H1 (cell line): ENCODE results near the gene RIMBP2. TPM values are rescaled to one million over a fixed set of nuclear protein-coding genes. Genes with fewer than 3 reads are reported as not detected.

Experiments used
- CTCF ChIA-PET: fragments of 300-600 bp; sonication (Branson Sonifier 250); formaldehyde crosslinking; loops from one replicate; lab custom pipeline; 2021; ENCODE audit not compliant: partially characterized antibody; lab: Charles Lee
- POLR2A ChIA-PET: fragments of 300-600 bp; sonication (Branson Sonifier 250); formaldehyde crosslinking; loops from one replicate; lab custom pipeline; 2021; ENCODE audit warnings: inconsistent platforms; ENCODE audit not compliant: partially characterized antibody; lab: Charles Lee
- DNase-seq, 2 experiments: peaks; one replicate each; pipeline versions ENCODE4 v3.0.0 to v3.0.0-alpha.2; 2010 to 2022; ENCODE audit warnings: low spot score in 2 of 2, low read depth in 1 of 2, mixed read lengths in 1 of 2
- FAIRE-seq: peaks from 2 replicates; lab custom pipeline; 2011; peaks lifted over from hg19 to GRCh38; lab: Jason Lieb, UNC
- H2AFZ ChIP-seq: 2 replicates; pipeline ENCODE4 v1.8.1; 2012; ENCODE audit warnings: low read length, inconsistent platforms
- H2AK5ac ChIP-seq: 2 replicates; pipeline ENCODE4 v1.6.1; 2013; ENCODE audit warnings: low read depth, low read length
- H2BK120ac ChIP-seq: replicated peaks from 2 replicates; pipeline ENCODE3; 2013; ENCODE audit warnings: low read depth, low read length, inconsistent platforms
- H2BK12ac ChIP-seq: 2 replicates; pipeline ENCODE4 v1.6.1; 2013; ENCODE audit warnings: low read depth, low read length
- H2BK15ac ChIP-seq: 2 replicates; pipeline ENCODE4 v1.6.1; 2013; ENCODE audit warnings: low read length
- H2BK20ac ChIP-seq: 2 replicates; pipeline ENCODE4 v1.6.1; 2013; ENCODE audit warnings: low read length
- H2BK5ac ChIP-seq: 2 replicates; pipeline ENCODE4 v1.6.1; 2013; ENCODE audit warnings: low read depth, low read length
- H3K14ac ChIP-seq: 2 replicates; pipeline ENCODE4 v1.6.1; 2013; ENCODE audit warnings: inconsistent platforms; ENCODE audit not compliant: insufficient read length
- H3K18ac ChIP-seq: 2 replicates; pipeline ENCODE4 v1.6.1; 2013; ENCODE audit warnings: low read length; ENCODE audit errors: extremely low read depth
- H3K23ac ChIP-seq: 2 replicates; pipeline ENCODE4 v1.6.1; 2013; ENCODE audit warnings: inconsistent platforms; ENCODE audit not compliant: insufficient read length
- H3K23me2 ChIP-seq: 2 replicates; pipeline ENCODE4 v1.6.1; 2013; ENCODE audit warnings: low read depth, low read length
- H3K27ac ChIP-seq: 2 replicates; pipeline ENCODE4 v1.6.1; 2011; ENCODE audit warnings: low read depth, low read length, inconsistent platforms
- H3K27me3 ChIP-seq, 4 experiments: replicated peaks in 1 of 4; 1 replicate in 1 of 4; 2 replicates in 3 of 4; pipeline versions ENCODE4 v1.6.1 to v1.8.1; 2011 to 2013; ENCODE audit warnings: low read length in 3 of 4, mild to moderate bottlenecking in 3 of 4, inconsistent platforms in 2 of 4, mixed read lengths in 2 of 4, moderate library complexity in 1 of 4; ENCODE audit not compliant: control insufficient read depth in 3 of 4, insufficient read depth in 3 of 4; ENCODE audit errors: extremely low read depth in 1 of 4
- H3K36me3 ChIP-seq, 4 experiments: 2 replicates each; pipeline versions ENCODE4 v1.6.1 to v1.8.1; 2011 to 2013; ENCODE audit warnings: mild to moderate bottlenecking in 4 of 4, low read length in 3 of 4, moderate library complexity in 2 of 4, control low read depth in 1 of 4, inconsistent platforms in 1 of 4; ENCODE audit not compliant: insufficient read depth in 4 of 4, control insufficient read depth in 2 of 4
- H3K4ac ChIP-seq: replicated peaks from 2 replicates; pipeline ENCODE3; 2013; ENCODE audit warnings: low read length, low read depth, mixed read lengths, inconsistent platforms; ENCODE audit not compliant: insufficient read length
- H3K4me1 ChIP-seq, 4 experiments: replicated peaks in 1 of 4; 1 replicate in 1 of 4; 2 replicates in 3 of 4; pipeline versions ENCODE4 v1.6.1 to v1.8.1; 2011 to 2013; ENCODE audit warnings: low read length in 3 of 4, inconsistent platforms in 2 of 4, mixed read lengths in 1 of 4; ENCODE audit not compliant: insufficient read depth in 4 of 4, control insufficient read depth in 3 of 4
- H3K4me2 ChIP-seq, 2 experiments: 2 replicates each; pipeline versions ENCODE4 v1.6.1 to v1.8.1; 2011 to 2013; ENCODE audit warnings: low read depth in 2 of 2, low read length in 2 of 2, control low read depth in 1 of 2, inconsistent platforms in 1 of 2, mild to moderate bottlenecking in 1 of 2; ENCODE audit not compliant: insufficient read depth in 1 of 2
- H3K4me3 ChIP-seq, 4 experiments: fragments of 200-600, 300-600 bp in 1 of 4; sonication (generic), shearing (Covaris generic), sonication (Bioruptor Twin) in 1 of 4; 2 replicates each; pipeline versions ENCODE4 v1.5.1 to v1.8.1; 2011 to 2016; ENCODE audit warnings: low read length in 4 of 4, low read depth in 3 of 4, control low read depth in 2 of 4, inconsistent platforms in 2 of 4, mild to moderate bottlenecking in 2 of 4, mixed read lengths in 1 of 4, moderate library complexity in 1 of 4; ENCODE audit not compliant: insufficient read depth in 2 of 4; ENCODE audit errors: extremely low read depth in 1 of 4
- H3K56ac ChIP-seq: replicated peaks from 2 replicates; pipeline ENCODE3; 2013; ENCODE audit warnings: low read depth, mild to moderate bottlenecking, mixed read lengths, low read length, inconsistent platforms; ENCODE audit not compliant: insufficient read length
- H3K79me1 ChIP-seq: 2 replicates; pipeline ENCODE4 v1.6.1; 2013; ENCODE audit warnings: low read depth, low read length, control low read depth
- H3K79me2 ChIP-seq, 2 experiments: 2 replicates each; pipeline versions ENCODE4 v1.6.1 to v1.8.1; 2012 to 2013; ENCODE audit warnings: low read length in 2 of 2, mild to moderate bottlenecking in 2 of 2, inconsistent platforms in 1 of 2; ENCODE audit not compliant: insufficient read depth in 2 of 2, control insufficient read depth in 1 of 2
- H3K9ac ChIP-seq, 4 experiments: replicated peaks in 1 of 4; 1 replicate in 1 of 4; 2 replicates in 3 of 4; pipeline versions ENCODE4 v1.6.1 to v1.8.1; 2011 to 2013; ENCODE audit warnings: low read depth in 3 of 4, low read length in 3 of 4, control low read depth in 2 of 4, mild to moderate bottlenecking in 2 of 4, moderate library complexity in 2 of 4, inconsistent platforms in 1 of 4; ENCODE audit errors: extremely low read depth in 1 of 4
- H3K9me3 ChIP-seq, 2 experiments: 2 replicates each; pipeline versions ENCODE4 v1.6.1 to v1.8.1; 2012 to 2013; ENCODE audit warnings: mild to moderate bottlenecking in 2 of 2, moderate library complexity in 2 of 2, control low read depth in 1 of 2, inconsistent platforms in 1 of 2, low read depth in 1 of 2, low read length in 1 of 2, mixed read lengths in 1 of 2; ENCODE audit not compliant: insufficient read depth in 2 of 2
- H4K20me1 ChIP-seq, 2 experiments: replicated peaks in 1 of 2; 2 replicates each; pipeline versions ENCODE3 to v1.8.1; 2011 to 2013; ENCODE audit warnings: inconsistent platforms in 2 of 2, low read length in 2 of 2, mild to moderate bottlenecking in 1 of 2; ENCODE audit not compliant: insufficient read depth in 2 of 2, control insufficient read depth in 1 of 2
- H4K5ac ChIP-seq: 2 replicates; pipeline ENCODE4 v1.6.1; 2013; ENCODE audit warnings: low read length, low read depth, mixed read lengths, inconsistent platforms; ENCODE audit not compliant: insufficient read length
- H4K8ac ChIP-seq: 2 replicates; pipeline ENCODE4 v1.8.0; 2013; ENCODE audit warnings: mild to moderate bottlenecking, moderate library complexity, low read length, inconsistent platforms; ENCODE audit not compliant: insufficient read depth; ENCODE audit errors: extremely low read depth
- H4K91ac ChIP-seq: replicated peaks from 2 replicates; pipeline ENCODE3; 2013; ENCODE audit warnings: low read length, mixed read lengths, inconsistent platforms; ENCODE audit not compliant: insufficient read length
- POU5F1 ChIP-seq: IDR thresholded peaks from 2 replicates; pipeline ENCODE4 v1.6.1; 2011; ENCODE audit warnings: low read depth, mild to moderate bottlenecking, low read length, moderate library complexity
- SAP30 ChIP-seq: fragments of 300-600 bp; sonication (generic); IDR thresholded peaks from 2 replicates; pipeline ENCODE4 v1.7.1; 2012; ENCODE audit warnings: low read length, moderate library complexity, mild to moderate bottlenecking, inconsistent platforms; ENCODE audit not compliant: insufficient read depth, insufficient replicate concordance
- TAF7 ChIP-seq: optimal IDR thresholded peaks from 2 replicates; pipeline ENCODE3; 2011; ENCODE audit warnings: low read depth, mild to moderate bottlenecking, inconsistent platforms, low read length, moderate library complexity, borderline replicate concordance
- WGBS, 2 experiments: shearing (Covaris generic) in 1 of 2; methylation state at CpG; one replicate each; pipeline versions ENCODE4 v1.1.6 to v1.1.7; 2013 to 2015; ENCODE audit warnings: low lambda C conversion rate in 2 of 2, mixed read lengths in 2 of 2, inconsistent platforms in 1 of 2, low coverage in 1 of 2, missing lambda C conversion rate in 1 of 2; ENCODE audit not compliant: insufficient replicate concordance in 2 of 2, insufficient coverage in 1 of 2, insufficient read length in 1 of 2; ENCODE audit errors: extremely low coverage in 1 of 2, missing lambda C conversion rate in 1 of 2; 5-methylcytosine and 5-hydroxymethylcytosine counted together
- polyA plus RNA-seq, 7 experiments: library from polyadenylated mRNA; depleted of rRNA in 3 of 7; stranded (reverse) in 5 of 7; unstranded in 2 of 7; fragments of >200 nt in 5 of 7; fragments of 200-250 nt in 2 of 7; gene quantifications; 1 replicate in 5 of 7; 2 replicates in 1 of 7; 4 replicates in 1 of 7; pipeline versions ENCODE4 v1.2.1 to v1.2.3, GENCODE V29; 2011 to 2013; ENCODE audit warnings: missing spikeins in 2 of 7, mixed read lengths in 2 of 7
- total RNA-seq: library from RNA; stranded (reverse); fragmentation: NEBNext Ultra II Directional; extraction: Animal tissue kit (Norgen Biotek cat#: 25700); gene quantifications from 2 replicates; pipeline ENCODE4 v1.2.1, GENCODE V29; 2021

RIMBP2 gene
- total and polyA plus RNA-seq, 2 of the 8 experiments (the other 6 are each of a cell fraction or from before 2014, with no cell fraction given) = 0.18 to 0.65 TPM

DNA sequence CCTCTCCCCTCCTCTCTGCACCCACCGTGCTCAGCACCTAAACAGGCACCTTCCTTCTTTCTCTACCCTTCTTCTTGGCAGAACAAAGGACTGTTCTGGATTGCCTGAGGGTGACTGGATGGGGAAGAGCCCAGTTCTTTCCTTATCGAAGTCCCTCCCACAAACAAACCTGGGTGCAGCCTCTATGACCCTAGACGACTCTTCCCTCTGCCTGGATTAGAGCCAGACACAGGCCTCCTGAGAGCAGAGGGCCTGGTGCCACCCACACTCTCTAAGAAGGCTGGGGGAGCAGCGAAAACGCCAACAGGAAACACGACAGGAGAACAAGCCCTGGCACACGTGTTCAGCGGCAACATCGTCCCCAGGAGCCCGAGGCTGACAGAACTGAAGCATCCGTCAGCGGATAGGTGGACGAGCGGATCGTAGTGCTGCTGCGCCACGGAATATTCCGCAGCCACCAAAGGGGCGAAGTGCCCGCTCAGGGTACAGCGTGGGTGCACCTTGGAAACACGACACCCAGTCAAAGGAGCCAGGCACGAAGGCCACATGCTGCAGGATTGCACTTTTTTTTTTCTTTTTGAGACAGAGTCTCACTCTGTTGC lies 38.0 kb downstream of the RIMBP2 start:
- no peak for TF ChIP-seq POU5F1
- TF ChIP-seq TAF7 = no peak
- TF ChIP-seq SAP30 = no peak

More for the DNA sequence above, 38.0 kb downstream of the RIMBP2 start:
- H3K23ac ChIP-seq = no peak overlapping the region
- H2BK15ac ChIP-seq = no peak overlapping the region
- H3K36me3 ChIP-seq = no peaks in the 10 kb centered on the region
- ChIA-PET POLR2A (no interaction called here), CTCF (no interaction called here)
- no peak overlapping the region for H3K4ac ChIP-seq
- no peak overlapping the region for H3K4me3 ChIP-seq
- no peak overlapping the region for H4K91ac ChIP-seq
- no peaks in the 10 kb centered on the region for H4K20me1 ChIP-seq
- H3K18ac ChIP-seq = no peak overlapping the region
- H2BK5ac ChIP-seq = no peak overlapping the region
- H4K5ac ChIP-seq = no peak overlapping the region
- H2AFZ ChIP-seq = no peak overlapping the region
- H3K27ac ChIP-seq = no peak overlapping the region
- no peaks in the 10 kb centered on the region; a peak in 1 of 7 replicates for H3K27me3 ChIP-seq
- no peak overlapping the region for H3K56ac ChIP-seq
- H4K8ac ChIP-seq = no peak overlapping the region
- H2BK12ac ChIP-seq = no peak overlapping the region
- H2AK5ac ChIP-seq = no peak overlapping the region
- no peak overlapping the region for H3K4me2 ChIP-seq
- H3K4me1 ChIP-seq = no peaks in the 10 kb centered on the region
- no peak overlapping the region for H2BK120ac ChIP-seq
- H3K79me1 ChIP-seq = no peaks in the 10 kb centered on the region
- H3K79me2 ChIP-seq = no peaks in the 10 kb centered on the region
- 91% methylated on average over 23 of the region's 23 CpGs; no CpG with 5 or more reads in 1 of the 2 experiments for WGBS, 2 experiments
- H3K9me3 ChIP-seq = no peaks in the 10 kb centered on the region
- DNase-seq = no peak
- FAIRE-seq = no peak
- H2BK20ac ChIP-seq = no peak overlapping the region
- H3K23me2 ChIP-seq = no peaks in the 10 kb centered on the region
- H3K14ac ChIP-seq = no peak overlapping the region
- no peak overlapping the region for H3K9ac ChIP-seq
